ENCODE measurements around the gene MUC2.

MUC2 gene

DNA sequence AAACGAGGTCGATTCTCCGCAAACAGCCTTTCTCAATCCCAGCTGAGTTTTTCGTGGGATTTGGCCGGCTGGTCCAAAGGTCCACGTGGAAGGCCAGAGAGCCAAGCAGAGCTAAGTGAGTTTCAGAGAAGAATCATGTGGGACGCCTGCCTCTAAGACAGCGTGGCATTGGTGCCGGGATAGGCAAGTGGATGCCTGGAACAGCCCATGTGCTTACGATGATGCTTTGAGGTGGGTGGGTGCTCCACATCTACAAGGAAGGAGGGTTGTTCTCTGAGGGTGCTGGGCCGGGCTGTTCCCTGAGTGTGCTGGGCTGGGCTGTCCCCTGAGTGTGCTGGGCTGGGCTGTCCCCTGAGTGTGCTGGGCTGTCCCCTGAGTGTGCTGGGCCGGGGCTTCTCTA, 41.4 kb downstream of the MUC2 start:
- no peak overlapping the region for H3K4me3 ChIP-seq (ENCODE audit: low read depth, low read length)
- no peak for DNase-seq (ENCODE audit: low read depth)
- TF ChIP-seq, protein P1, sequence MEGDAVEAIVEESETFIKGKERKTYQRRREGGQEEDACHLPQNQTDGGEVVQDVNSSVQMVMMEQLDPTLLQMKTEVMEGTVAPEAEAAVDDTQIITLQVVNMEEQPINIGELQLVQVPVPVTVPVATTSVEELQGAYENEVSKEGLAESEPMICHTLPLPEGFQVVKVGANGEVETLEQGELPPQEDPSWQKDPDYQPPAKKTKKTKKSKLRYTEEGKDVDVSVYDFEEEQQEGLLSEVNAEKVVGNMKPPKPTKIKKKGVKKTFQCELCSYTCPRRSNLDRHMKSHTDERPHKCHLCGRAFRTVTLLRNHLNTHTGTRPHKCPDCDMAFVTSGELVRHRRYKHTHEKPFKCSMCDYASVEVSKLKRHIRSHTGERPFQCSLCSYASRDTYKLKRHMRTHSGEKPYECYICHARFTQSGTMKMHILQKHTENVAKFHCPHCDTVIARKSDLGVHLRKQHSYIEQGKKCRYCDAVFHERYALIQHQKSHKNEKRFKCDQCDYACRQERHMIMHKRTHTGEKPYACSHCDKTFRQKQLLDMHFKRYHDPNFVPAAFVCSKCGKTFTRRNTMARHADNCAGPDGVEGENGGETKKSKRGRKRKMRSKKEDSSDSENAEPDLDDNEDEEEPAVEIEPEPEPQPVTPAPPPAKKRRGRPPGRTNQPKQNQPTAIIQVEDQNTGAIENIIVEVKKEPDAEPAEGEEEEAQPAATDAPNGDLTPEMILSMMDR (IDR thresholded peaks at IDR 0.05; ENCODE audit: low read depth, low read length, missing control alignments) = no peak

DNA sequence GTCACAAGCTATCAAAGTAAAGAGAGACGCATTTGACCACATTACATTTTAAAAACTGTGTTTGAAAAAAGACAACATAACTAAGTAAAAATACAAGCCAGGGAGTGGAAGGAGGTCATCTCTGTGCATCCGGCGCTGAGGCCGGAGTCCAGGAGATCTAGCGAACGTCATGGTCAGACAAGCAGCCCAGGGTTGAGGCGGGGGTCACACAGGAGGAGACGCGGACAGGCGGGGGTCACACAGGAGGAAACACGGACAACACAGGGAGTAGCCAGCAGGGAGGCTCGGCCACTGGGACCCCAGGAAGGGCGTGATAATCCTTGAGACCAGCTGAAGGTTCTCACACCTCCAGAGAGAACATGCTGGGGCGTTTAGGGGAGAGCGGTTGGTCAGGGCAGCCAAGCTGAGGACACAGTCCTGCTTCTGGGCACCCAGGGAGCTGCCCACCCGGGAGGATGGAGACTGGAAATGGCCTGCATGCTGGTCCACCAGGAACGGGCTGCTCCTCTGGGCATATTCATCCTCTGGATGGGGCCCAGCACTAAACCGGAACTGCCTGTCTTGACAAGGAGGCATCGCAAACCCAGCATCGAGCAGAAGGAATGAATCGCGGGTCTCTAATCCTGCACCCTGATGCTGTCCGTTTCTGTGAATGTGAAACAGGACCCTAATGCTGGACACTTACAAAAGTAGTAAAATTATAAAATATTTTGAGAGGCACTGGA, 42.2 kb downstream of the MUC2 start:
- TF ChIP-seq, protein P1 (IDR thresholded peaks at IDR 0.05; ENCODE audit: low read depth, low read length, missing control alignments) = no peak
- no peak for DNase-seq (ENCODE audit: low read depth)
- no peak overlapping the region for H3K4me3 ChIP-seq (ENCODE audit: low read depth, low read length)

DNA sequence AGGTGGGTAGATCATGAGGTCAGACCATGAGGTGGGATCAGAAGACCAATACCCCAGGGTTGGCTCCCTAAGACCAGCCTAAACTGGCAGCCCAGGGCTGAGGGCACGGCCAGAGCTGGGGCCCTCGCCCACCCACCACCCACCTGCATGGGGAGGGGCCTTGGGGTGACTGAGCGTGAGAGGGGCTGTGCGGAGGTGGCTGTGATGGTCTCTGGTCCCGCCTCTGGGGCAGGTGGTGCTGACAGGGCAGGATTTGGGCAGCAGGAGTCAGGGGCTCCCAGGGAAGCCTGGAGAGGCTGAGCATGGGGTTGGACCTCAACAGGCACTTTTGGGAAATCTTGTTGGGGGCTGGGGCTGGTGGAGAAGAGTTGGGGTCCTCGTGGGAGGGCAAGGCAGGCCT, 43.3 kb downstream of the MUC2 start:
- no peak for DNase-seq (ENCODE audit: low read depth)
- TF ChIP-seq, protein P1 (IDR thresholded peaks at IDR 0.05; ENCODE audit: low read depth, low read length, missing control alignments) = no peak
- no peak overlapping the region for H3K4me3 ChIP-seq (ENCODE audit: low read depth, low read length)

DNA sequence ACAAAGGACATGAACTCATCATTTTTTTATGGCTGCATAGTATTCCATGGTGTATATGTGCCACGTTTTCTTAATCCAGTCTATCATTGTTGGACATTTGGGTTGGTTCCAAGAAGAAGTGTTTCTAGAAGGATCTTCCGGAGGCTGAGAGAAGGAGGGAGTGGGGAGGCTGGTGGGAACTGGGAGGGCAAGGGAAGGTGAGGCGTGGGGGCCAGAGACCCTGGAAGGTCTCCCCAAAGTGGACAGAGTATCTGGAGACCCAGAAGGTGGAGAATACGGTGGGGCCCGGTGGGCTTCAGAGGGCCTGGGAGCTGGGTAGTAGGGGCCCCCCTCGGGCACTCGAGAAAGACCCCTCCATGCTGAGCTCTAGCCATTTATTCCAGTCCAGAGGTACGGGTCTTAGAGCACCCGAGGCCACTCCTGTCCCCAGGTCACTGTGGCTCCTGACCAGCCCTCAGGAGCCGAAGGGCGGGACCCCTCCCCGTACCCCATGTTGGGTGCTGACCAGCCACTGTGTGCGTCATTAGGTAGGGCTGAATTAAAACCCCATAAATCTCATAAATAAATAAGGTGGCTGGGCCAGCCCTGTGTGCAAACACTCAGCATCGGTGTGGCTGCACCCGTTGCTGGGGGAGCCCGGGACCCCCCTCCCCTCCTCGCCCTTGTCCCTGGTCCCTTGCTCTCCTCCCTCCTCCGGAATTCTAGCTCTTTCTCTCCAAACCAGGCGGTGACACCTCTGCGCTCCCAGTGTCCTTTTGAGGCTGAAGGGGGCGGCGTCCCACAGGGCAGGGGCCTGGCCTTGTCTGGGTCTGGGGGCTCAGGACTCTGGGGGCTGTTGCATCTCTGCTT, 44.3 kb downstream of the MUC2 start:
- TF ChIP-seq, protein P1 (IDR thresholded peaks at IDR 0.05; ENCODE audit: low read depth, low read length, missing control alignments) = no peak
- DNase-seq (ENCODE audit: low read depth) = no peak
- no peak overlapping the region for H3K4me3 ChIP-seq (ENCODE audit: low read depth, low read length)

DNA sequence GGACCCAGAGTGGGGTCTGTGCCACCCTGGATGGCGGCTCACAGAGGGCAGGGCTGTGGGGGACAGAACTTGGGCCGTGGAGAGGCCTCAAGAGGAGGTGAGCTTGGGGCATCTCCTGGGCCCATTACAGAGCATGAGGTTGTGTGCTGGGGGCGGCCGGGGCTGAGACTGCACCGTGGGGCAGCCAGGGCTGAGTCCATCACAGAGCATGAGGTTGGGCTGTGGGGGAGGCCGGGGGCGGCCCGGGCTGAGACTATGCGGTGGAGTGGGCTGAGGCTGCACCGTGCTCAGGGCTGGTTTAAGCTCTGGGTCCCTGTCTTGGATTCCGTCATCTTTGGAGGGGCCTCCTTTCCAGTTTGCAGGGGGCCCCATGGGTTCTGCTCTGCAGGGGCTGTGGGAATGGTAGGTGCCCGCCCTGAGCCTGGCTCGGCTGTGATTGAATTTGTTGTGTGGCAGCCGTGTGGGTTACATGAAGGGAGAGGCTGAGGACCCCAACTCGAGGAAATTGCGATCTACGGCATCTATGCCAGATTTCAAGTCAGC, 45.0 kb downstream of the MUC2 start:
- no peak for DNase-seq (ENCODE audit: low read depth)
- TF ChIP-seq, protein P1 (IDR thresholded peaks at IDR 0.05; ENCODE audit: low read depth, low read length, missing control alignments) = no peak
- no peak overlapping the region for H3K4me3 ChIP-seq (ENCODE audit: low read depth, low read length)

DNA sequence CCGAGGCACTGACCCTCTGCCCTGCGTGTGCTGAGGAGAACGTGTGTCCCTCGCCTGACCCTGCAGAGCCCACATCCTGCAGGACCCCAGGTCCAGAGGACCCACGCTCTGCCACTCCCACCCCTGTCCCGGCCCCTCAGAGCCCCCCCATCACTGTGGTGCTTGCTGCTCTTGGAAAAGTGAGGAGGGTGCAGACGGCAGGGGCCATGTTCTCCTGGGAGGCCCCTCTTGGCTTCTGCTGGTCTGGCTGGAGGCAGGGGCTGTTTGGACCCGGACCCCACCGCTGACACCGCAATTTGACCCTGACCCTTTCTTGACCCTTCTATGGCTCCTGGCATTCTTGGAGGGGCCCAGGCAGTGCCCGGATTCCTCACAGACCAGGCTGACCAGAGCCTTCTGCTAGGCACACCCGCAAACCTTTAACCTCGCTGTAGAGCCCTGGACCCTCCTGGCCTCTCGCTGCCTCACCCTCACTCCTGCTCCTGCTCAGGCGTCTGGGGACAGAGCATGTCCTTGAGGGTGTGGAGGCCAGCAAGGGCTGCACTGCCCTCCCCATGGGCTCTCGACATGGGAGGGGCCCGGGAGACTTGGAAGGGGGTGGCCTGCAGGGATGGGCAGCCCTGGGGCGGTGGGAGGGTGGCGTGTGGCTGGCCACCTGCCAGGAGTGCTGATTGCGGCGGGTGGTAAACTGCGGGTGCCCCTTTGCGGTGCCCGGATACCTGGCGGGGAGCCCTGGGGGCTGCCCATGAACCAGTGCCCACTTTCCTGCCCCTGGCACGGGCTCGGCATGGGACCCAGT, 46.1 kb downstream of the MUC2 start:
- no peak overlapping the region for H3K4me3 ChIP-seq (ENCODE audit: low read depth, low read length)
- TF ChIP-seq, protein P1 (IDR thresholded peaks at IDR 0.05; ENCODE audit: low read depth, low read length, missing control alignments) = no peak
- no peak for DNase-seq (ENCODE audit: low read depth)

Measured in GM12864 (cell line).